ENCODE measurements around the gene KIDINS220. TPM values are rescaled to one million over a fixed set of nuclear protein-coding genes. Genes with fewer than 3 reads are reported as not detected.

The KIDINS220 gene
- total RNA-seq, 1 donor from 2014 or later: 69.3 TPM

GRCh38 chr2:8821276-8822217 is 15.9 kb downstream of the KIDINS220 start:
- Histone ChIP-seq H3K36me3 (peaks cover 59% of the 10 kb centered on the region), H3K4me3 (no peak overlapping the region), H3K27me3 (ENCODE audit: low read depth) (no peaks in the 10 kb centered on the region), H3K27ac (peak overlapping the region; percentile 50), H3K4me1 (peaks cover 21% of the 10 kb centered on the region), H3K9me3 (no peaks in the 10 kb centered on the region)
- TF ChIP-seq, protein P1, sequence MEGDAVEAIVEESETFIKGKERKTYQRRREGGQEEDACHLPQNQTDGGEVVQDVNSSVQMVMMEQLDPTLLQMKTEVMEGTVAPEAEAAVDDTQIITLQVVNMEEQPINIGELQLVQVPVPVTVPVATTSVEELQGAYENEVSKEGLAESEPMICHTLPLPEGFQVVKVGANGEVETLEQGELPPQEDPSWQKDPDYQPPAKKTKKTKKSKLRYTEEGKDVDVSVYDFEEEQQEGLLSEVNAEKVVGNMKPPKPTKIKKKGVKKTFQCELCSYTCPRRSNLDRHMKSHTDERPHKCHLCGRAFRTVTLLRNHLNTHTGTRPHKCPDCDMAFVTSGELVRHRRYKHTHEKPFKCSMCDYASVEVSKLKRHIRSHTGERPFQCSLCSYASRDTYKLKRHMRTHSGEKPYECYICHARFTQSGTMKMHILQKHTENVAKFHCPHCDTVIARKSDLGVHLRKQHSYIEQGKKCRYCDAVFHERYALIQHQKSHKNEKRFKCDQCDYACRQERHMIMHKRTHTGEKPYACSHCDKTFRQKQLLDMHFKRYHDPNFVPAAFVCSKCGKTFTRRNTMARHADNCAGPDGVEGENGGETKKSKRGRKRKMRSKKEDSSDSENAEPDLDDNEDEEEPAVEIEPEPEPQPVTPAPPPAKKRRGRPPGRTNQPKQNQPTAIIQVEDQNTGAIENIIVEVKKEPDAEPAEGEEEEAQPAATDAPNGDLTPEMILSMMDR (IDR thresholded peaks at IDR 0.05): no peak
- DNase-seq: no peak
- ATAC-seq: peak; percentile 92 to 94
- intact Hi-C loops (cut with DNase I): no loop called here

DNA sequence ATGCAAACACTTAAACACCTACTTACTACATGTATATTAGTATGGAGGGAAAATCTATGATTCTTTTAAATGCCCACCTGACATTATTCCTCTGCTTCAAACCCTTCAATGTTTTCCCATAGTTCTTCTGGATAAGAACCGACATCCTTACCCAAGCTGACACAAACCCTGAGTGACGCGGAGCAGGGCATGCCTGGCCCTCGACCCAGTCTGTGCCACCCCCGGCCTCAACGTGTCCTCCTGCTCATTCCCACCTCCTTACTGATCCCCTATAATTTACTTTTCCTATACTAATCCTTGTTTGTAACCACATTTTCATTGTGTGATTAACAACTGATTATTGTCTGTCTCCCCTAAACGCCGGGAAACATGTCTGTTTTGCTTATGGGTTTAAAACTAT is 17.5 kb downstream of the KIDINS220 start:
- Histone ChIP-seq H3K27ac (no peak overlapping the region), H3K9me3 (no peaks in the 10 kb centered on the region), H3K4me3 (no peak overlapping the region), H3K36me3 (peaks cover 55% of the 10 kb centered on the region), H3K27me3 (ENCODE audit: low read depth) (no peaks in the 10 kb centered on the region), H3K4me1 (peaks cover 21% of the 10 kb centered on the region)
- DNase-seq (no peak), ATAC-seq (no peak)
- intact Hi-C loops (cut with DNase I): no loop called here
- TF ChIP-seq, protein P1 (IDR thresholded peaks at IDR 0.05): no peak

GRCh38 chr2:8819194-8819593 is 18.2 kb downstream of the KIDINS220 start:
- H3K4me3 ChIP-seq: no peak overlapping the region
- peaks cover 21% of the 10 kb centered on the region for H3K4me1 ChIP-seq
- no peak for DNase-seq
- H3K27ac ChIP-seq: no peak overlapping the region
- H3K36me3 ChIP-seq: peaks cover 55% of the 10 kb centered on the region
- intact Hi-C loops (cut with DNase I): no loop called here
- no peaks in the 10 kb centered on the region for H3K9me3 ChIP-seq
- no peak for ATAC-seq
- TF ChIP-seq, protein P1 (IDR thresholded peaks at IDR 0.05): no peak
- no peaks in the 10 kb centered on the region for H3K27me3 ChIP-seq (ENCODE audit: low read depth)

DNA sequence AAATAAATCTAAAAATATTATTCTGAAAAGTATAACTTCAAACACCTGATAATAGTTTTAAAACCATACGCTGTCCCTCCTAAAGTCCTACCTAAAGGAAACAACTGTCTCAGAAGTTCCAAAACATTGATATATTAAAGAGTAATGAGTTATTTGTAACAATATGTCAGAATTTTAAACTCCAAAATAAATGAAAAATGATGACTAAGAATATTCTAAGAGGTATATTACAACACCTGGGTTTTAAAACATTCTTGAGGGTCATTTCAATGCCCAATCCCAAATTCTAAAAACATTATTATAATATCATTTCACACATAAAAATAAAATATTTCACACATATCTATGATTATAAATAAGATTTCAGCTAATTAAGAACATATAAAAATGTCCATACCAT is 20.2 kb downstream of the KIDINS220 start:
- ATAC-seq: no peak
- H3K4me3 ChIP-seq: no peak overlapping the region
- peaks cover 67% of the 10 kb centered on the region for H3K36me3 ChIP-seq
- intact Hi-C loops (cut with DNase I): no loop called here
- no peak for DNase-seq
- H3K9me3 ChIP-seq: no peaks in the 10 kb centered on the region
- peaks cover 15% of the 10 kb centered on the region for H3K4me1 ChIP-seq
- H3K27me3 ChIP-seq (ENCODE audit: low read depth): no peaks in the 10 kb centered on the region
- H3K27ac ChIP-seq: no peak overlapping the region
- TF ChIP-seq, protein P1 (IDR thresholded peaks at IDR 0.05): no peak

GRCh38 chr2:8806885-8807704 is 30.3 kb downstream of the KIDINS220 start:
- Histone ChIP-seq H3K4me1 (peaks cover 30% of the 10 kb centered on the region), H3K4me3 (no peak overlapping the region), H3K36me3 (peaks cover 80% of the 10 kb centered on the region), H3K27me3 (ENCODE audit: low read depth) (no peaks in the 10 kb centered on the region), H3K9me3 (no peaks in the 10 kb centered on the region), H3K27ac (no peak overlapping the region)
- ATAC-seq: peak; percentile 85 to 88
- no peak for DNase-seq
- TF ChIP-seq, protein P1 (IDR thresholded peaks at IDR 0.05): no peak
- intact Hi-C loops (cut with DNase I): no loop called here

Measured in lower lobe of right lung (tissue), 2 donors.